Erythroblast (primary cell): ENCODE results near the gene CFAP99.

Experiments used
- DNase-seq, 2 experiments: peaks; one replicate each; lab custom pipeline; 2025; lab: John Stamatoyannopoulos, UW
- GATA1 ChIP-seq: IDR thresholded peaks from 2 replicates; pipeline ENCODE4 v1.6.1; 2011; ENCODE audit warnings: low read depth, mild to moderate bottlenecking, control low read depth, low read length, moderate library complexity
- POLR2A ChIP-seq: IDR thresholded peaks from 2 replicates; pipeline ENCODE4 v1.6.1; 2011; ENCODE audit warnings: mild to moderate bottlenecking, low read length

Gene CFAP99

GRCh38 chr4:2434420-2434819 is 15.7 kb downstream of the CFAP99 start:
- TF ChIP-seq POLR2A (no peak), GATA1 (no peak)

DNA sequence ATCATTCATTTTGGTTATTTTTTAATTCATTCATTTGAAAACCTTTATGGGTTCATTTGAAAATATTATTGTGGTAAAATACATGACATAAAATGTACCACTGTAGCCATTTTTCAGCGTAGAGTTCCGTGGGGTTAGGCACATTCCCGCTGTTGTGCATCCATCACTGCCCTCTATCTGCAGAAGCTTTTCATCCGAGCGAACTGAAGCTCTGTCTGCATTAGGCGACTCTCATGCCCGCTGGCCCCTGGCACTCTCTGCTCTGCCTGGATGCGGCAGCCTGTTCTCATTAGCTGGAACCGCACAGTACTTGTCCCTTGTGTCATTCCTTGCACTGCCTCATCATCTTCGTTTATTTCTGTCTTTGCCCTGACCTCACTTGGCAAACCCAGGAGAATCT is 17.5 kb downstream of the CFAP99 start:
- TF ChIP-seq POLR2A (no peak), GATA1 (no peak)
- DNase-seq: peak in 1 of 2 experiments; percentile 12

More at GRCh38 chr4:2434420-2434819, 15.7 kb downstream of the CFAP99 start:
- DNase-seq: no peak

DNA sequence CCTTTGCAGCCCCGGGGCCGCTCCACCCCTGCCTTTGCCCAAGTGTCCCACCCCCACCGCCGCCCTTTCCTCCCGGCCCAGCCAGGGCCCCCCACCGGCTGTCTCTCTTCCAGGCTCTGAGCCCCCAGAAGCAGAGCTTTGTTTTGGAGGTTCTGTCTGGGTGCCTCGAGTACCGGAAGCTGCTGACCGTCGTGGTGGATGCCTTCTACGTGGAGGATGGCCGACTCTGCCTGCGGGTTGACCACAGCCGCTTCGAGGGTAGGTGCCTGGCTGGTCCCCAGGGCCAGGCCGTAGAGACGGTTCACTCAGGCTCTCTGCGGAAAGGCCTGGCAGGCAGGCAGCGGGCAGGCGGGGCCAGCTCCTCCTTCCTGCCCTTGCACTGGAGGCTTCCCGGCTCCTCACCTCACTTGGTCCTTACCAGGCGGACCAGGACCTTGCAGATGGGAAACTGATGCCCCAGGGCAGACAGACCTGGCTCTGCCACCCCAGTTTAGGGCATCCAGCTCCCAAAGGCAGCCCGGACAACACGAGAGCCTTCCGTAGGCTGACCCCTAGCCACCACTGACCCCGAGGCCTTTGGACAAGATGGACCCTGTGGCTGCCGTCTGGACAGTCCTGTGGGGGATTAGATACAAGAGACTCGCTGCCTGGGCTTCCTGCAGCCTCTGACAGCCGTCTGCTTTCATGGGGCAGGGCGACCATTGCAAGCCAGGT is 18.2 kb downstream of the CFAP99 start:
- DNase-seq: no peak
- TF ChIP-seq POLR2A: no peak
- no peak for TF ChIP-seq GATA1

GRCh38 chr4:2437475-2438215 is 18.9 kb downstream of the CFAP99 start:
- no peak for TF ChIP-seq POLR2A
- TF ChIP-seq GATA1: no peak
- DNase-seq: no peak

DNA sequence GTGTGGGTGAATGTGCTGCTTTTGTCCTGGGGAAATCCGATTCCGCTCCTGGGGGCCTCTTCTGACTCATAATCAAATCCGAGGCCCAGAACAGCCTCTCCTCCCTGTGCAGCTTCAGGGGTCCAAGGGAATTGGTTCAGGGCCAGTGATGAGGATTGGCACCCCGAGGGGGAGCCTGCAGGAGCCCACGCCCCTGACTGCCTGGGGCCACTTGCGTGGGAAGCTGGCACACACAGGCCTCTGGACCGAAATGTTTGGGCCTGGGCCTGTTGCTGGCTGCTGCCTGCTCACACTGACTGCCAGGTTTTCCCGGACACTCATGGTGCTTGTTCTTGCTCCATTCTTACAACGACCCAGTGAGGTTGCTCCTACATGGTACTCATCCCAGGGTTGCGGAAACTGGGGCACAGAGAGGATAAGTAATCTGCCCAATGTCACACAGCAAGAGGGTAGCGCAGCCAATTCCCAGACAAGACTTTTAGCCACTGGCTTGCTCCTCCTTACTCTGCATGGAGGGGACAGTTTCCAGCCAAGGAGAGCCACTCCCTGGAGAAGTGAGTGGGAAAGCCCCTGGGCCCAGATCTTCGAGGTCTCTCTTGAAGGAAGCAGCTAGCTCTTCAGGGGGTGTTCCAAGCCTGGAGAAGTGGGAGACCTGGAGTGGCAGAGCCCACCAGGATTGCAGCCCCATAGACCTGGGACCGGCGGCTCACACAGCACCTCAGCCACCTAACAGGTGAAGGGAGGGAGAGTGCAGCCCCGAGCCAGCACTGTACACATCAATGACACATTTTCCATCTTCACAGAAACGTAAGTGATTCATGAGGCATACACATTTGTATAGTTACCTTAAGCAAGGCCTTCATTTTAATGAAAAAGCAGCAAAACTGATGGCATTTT is 20.3 kb downstream of the CFAP99 start:
- no peak for DNase-seq
- TF ChIP-seq POLR2A (no peak), GATA1 (no peak)

DNA sequence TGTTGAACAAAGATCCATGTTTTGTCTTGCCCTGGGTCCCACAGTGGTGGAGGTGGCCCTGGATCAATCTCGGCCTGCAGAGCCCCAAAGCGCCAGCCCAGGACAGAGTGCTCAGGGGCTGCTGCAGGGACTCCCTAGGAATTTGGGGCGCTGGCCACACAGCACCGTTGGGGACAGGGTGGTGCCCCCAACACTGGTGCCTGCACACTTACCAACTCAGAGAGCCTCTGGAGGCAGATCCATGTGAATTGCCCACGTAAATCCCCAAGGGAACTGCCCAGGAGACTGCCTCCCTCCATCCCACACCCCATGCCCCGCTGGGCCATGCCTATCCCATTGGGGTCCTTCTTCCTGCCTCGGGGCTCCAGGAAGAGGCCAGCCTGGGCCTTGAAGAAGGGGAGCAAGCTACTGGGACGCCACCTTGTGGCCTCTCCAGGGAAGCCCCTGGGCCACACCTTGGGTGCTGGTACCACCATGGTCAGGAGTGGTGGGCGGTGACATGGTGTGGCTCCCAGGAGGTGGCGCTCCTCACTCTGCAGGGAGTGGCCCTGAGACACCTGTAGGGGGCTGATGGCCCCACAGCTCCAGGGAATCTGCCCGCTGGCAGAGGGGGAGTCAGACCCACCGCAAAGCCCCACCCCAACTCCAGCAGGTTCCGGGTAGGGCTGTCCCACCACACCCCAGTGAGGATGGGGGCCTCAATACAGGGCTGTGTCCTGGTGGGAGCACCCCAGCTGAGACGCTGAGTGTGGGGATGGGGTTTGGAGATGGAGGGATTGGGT is 22.8 kb downstream of the CFAP99 start:
- peak; percentile 78 to 80 for DNase-seq
- TF ChIP-seq POLR2A (no peak), GATA1 (no peak)

DNA sequence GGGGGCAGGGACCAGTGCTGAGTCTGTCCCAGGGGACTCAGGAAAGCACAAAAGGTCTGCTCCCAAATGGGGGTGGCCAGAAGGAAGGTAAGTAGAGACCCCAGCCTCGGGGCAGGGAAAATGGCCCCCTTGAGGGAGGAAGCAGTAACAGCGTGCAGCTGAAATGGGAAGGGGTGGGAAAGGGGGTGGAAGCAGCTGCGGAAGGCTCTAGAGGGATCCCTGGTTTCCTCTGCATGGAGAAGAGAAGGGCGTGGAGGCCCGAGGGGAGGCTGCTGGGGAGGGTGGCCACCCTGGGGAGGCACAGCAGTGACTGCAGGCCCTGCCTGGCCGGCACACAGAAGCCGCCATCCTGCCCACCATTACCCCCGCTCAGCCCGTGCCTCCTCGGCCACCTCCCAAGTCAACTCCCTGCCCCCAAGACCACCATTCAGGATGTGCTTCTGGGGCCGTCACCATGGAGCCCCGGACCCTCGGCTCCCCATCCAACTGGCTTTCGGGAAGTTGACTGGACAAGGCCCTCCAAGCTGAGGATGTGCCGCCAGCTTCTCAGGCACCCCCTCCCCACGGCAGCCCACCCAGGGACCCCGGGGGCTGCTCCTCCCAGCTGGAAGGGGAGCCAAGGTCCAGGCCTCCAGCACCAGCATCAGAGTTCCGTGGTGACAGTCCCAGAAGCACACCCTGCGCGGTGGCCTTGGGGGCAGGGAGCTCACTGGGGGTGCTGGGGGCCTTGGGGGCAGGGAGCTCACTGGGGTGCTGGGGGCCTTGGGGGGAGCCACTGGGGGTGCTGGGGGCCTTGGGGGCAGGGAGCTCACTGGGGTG is 23.6 kb downstream of the CFAP99 start:
- TF ChIP-seq GATA1 (no peak), POLR2A (no peak)
- DNase-seq: no peak

GRCh38 chr4:2443061-2443730 is 24.4 kb downstream of the CFAP99 start:
- no peak for DNase-seq
- TF ChIP-seq GATA1 (no peak), POLR2A (no peak)

GRCh38 chr4:2443956-2444740 is 25.4 kb downstream of the CFAP99 start:
- DNase-seq: no peak
- TF ChIP-seq GATA1: no peak
- no peak for TF ChIP-seq POLR2A

DNA sequence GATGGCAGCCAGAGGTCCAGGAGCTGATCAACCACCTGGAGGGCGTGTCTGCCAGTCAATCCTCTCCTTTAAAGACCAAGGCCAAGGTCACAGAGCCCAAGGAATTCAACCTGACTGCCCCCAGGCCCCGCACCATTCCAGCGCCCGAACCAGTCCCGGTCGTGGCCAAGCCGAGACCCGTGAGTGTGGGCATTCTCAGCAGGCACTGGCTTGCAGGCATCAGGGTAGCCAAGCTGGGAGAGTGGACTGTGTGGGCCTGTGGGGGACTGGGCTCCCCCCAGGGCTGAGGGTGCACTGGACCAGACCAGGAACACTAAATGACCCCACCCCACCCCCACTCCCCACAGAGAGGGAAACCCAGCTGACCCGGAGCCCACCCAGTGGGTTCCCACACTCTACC is 26.4 kb downstream of the CFAP99 start:
- DNase-seq: no peak
- TF ChIP-seq POLR2A: no peak
- no peak for TF ChIP-seq GATA1

- TF ChIP-seq POLR2A: no peak
- TF ChIP-seq GATA1: no peak
- DNase-seq: no peak
Measured at GRCh38 chr4:2445571-2445970, 26.8 kb downstream of the CFAP99 start.
